NCI-H82 treated with DMSO at 0.1 percent for 48 hours (cell line): ENCODE measurements around the gene TFDP1.

Source experiments
- DNase-seq: peaks from one replicate; lab custom pipeline; 2025; ENCODE audit not compliant: unreplicated experiment; lab: John Stamatoyannopoulos, UW

Gene TFDP1

DNA sequence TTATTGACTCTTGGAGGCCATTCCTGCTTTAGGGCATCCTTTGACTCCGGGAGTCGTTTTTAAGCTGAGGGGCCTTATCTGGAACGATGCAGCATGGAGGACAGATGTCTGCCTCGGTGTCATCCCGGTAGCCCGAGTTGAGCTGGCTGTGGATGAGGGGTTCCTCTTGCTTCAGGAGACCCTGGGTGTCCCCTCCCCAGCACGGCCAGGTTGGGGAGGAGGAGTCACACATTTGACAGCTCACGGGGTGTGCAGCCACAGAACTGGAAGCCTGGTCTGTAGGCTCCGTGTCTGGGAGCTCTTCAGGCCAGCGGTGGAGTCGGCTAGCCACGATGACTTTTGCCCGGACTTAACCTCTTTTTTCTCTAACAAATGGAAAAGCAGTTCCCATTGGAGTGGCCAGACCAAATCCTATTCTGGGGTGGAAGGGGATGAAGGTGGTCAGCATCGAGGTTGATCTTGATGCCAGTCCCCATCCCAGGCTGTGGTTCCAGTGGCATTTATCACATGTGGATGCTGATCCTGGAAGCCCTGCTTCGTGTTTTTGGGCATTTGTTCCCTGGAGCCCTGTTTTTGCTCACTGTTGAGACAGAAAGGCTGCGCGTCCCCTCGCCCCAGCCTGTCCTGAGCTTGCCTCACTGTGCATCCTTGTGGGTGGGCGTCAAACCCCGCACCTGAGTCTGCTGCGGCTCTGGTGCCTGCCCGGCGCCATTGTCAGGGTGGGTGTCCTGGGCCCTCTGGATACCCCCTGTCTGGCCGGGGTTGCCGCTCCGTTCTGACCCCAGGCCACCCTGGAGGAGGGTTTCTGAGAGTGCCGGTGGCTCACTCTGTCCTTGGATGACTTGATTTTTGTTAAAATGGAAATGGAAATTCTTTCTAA lies 12.0 kb downstream of the TFDP1 start:
- DNase-seq = no peak

DNA sequence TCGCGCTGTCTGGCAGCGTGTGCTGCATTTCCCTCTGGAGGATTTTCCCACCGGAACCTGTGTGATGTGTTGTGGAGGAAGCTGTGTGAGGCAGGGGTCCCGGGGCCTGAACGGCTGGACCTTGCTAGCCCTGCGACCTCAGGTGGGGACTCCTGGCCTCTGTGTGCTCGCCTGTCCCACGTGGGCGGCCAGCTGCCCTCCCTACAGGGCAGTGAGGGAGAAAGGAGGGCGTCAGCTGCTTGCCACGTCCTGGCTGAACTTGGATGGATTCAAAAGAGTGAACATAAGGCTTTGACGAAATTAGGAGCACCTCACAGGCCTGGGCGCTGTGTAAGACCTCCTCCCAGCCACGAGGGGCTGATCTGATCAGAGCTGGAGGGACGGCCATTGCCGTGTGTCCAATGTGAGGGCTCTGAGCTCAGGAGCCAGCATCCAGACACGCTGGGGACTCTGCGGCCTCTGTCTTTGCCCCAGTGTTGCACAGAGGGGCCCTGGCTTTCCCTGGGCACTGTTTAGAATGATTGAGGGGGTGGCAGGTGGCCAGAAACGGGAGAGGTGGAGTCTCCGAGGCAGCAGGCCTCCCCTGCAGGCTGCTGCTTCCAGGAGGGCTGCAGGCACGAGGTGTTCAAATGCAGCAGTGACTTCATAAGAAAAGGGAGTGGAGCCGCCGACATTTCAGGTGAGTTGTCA lies 13.0 kb downstream of the TFDP1 start:
- DNase-seq = no peak

DNA sequence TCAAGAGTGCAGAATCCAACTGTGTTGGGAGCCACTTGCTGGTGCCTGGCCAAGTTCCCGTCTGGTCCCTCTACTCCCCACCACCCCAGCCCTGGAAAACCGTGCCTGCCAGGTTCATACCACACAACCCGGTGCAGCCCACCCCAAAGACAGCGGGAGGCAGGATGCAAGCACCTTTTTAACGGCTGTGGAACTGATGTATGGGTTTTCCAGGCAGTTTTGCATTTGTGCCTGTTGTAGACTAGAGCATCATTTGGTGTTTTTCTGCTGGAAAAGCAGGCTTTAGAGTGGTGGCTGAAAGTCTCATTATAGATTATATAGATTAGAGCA lies 13.5 kb downstream of the TFDP1 start:
- no peak for DNase-seq

DNA sequence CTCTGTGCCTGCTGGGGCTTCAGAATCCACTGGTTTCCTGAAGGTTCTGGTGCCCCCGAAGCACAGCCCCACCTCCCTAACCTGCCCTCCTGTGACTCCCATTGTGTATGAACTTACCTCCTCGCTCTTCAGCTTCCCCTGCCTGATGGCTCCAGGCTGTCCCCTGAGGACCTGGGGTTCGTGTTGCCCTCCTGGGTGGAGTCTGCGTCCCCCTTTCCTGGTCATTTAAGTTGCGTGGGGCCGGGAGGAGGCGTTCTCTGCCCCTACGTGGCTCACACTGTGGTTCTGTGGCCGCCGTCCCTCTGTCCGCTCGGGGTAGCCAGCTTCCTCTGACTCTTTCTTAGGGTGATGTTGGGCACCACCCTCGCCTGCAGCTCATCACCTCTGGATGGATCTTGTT lies 13.9 kb downstream of the TFDP1 start:
- DNase-seq = no peak

DNA sequence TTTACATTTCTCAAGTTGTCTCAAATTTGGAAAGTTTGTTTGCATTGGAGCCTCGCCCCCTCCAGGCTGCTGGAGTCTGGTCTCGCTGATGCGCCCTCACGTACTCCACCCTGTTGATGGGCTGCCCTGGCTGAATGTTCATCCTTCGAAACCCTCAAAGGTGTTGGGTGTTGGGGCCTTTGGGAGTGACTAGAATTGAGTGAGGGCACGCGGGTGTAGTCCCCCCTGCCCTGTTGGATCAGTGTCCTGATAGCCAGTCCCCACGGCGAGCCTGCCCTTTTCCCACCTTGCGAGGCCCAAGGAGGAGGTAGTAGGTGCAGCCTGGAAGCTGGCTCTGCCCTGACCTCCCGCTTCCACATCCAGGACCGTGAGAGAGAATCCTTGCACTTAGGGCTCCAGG lies 14.8 kb downstream of the TFDP1 start:
- DNase-seq = no peak

DNA sequence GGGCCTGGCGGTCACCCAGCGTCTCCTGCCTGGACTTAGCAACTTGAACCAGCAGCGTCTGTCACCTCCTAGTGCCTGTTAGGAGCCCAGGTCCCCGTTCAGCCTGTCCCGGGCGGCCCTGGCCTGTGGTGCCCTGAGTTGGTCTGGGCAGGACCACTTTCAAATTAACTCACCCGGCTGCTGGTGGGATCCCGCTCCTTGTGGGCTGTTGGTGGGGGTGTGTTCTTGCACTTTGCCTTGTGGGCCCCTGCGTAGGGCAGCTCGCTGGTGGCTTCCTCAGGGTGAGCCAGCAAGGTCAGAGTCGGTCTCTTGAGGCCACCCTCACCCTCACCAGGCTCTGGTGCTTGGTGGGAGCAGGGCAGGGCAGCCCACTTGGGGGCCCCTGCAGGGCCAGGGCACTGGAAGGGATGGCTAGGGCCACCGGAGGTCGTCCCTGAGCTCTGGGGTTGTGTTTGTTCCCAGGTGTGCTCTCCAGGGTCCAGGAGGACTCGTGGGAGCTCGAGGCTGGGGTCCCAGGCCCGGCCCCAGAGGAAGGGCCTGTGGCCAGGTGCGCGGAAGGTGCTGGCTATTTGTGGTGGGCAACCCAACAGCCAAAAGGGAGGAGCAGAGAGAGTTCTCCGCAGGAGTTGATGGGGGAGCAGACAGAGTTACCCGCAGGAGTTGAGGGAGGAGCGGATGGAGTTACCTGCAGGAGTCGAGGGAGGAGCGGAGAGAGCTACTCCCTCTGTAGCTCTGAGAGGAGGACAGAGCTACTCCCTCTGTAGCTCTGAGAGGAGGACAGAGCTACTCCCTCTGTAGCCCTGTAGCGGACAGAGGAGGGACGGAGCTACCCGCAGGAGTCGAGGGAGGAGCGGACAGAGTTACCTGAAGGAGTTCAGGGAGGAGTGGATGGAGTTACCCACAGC lies 16.9 kb downstream of the TFDP1 start:
- no peak for DNase-seq

DNA sequence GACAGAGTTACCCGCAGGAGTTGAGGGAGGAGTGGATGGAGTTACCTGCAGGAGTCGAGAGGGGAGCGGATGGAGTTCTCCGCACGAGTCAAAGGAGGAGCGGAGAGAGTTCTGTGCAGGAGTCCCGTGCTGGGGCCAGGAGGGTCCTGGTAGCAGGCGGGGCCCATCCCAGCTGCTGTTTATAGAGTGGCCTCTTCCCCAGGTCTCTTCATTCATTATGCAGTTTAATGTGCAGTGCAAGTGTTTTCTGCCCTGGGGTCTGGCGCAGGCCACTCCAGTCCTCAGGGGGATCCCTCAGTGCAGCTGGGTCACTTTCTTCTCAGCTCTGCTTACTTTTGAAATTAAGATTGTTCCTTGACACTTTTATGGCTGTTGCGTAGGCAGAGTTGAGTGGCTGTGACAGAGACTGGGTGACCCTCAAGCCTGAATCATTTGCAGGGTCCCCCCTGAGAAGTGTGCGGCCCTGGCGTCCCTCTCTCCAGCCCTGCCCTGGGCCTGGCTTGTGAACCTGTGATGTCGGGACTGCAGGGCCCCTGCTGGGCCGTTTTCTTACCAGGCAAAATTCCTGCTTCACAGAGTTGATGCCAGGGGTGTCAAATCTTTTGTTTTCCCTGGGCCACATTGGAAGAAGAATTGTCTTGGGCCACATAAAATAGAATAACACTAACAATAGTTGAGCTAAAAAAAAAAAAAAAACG lies 17.9 kb downstream of the TFDP1 start:
- no peak for DNase-seq

DNA sequence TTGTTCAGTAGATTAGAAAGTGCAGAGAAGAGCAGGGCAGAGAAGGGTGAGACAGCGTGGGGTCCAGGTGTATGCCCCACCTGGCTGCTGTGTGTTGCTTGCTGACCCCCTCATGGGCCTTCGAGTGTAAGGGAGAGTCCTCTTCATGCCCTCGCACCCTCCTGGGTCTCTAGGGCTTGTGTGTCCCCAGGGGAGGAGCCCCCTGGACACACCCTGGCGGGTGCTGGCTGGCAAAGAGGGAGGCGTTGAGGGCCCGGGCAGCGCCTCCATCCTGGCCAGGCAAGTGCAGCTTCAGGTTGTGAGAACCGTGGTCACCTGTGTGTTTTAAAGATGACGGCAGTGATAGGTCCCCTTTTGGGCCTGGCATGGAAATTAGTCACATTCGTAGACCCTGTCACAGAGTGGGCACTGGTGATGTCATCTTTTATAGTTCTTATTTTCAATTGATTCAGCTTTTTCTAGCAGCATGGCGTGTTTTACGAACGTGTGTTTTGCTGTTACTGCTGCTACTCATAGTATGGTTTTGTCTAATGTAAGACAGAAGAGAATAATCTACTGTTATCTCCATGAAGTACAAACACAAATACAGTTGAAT lies 18.7 kb downstream of the TFDP1 start:
- DNase-seq = no peak

DNA sequence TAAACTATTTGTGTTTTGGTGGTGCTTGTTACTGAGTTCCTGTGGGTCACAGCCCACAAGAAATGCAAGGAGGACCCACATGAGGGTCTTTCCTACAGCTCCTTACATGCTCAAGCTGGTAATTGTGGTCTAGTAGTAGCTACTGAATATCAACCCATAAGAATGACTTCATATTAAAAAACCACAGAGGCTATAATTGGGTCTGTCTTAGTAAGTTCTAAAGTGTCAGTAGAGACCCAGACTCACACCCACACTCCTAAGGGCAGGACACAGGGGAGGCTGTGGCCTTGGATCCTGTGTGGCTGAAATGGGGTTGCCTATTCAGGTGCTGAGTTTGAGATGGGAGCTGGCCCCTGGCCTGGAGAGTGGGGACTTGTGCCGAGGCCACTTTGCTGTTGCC lies 19.6 kb downstream of the TFDP1 start:
- DNase-seq = no peak

DNA sequence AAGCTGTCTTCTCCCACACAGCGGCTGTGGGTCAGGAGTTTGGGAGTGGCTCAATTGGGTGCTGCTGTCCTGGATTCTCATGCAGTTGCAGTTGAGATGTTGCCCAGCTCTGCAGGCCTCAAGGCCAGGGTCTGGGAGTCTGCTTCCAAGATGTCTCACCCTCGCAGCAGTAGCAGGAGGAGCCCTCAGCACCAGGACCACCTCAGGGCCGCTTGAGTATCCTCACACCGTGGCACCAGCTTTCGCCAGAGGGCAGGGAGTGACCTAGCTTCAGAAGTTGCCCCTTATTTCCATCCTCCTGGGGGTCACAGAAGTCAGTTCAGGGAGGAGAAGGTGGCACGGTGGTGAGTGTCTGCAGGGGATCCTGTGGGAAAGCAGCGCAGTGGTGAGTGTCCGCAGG lies 20.9 kb downstream of the TFDP1 start:
- no peak for DNase-seq

DNA sequence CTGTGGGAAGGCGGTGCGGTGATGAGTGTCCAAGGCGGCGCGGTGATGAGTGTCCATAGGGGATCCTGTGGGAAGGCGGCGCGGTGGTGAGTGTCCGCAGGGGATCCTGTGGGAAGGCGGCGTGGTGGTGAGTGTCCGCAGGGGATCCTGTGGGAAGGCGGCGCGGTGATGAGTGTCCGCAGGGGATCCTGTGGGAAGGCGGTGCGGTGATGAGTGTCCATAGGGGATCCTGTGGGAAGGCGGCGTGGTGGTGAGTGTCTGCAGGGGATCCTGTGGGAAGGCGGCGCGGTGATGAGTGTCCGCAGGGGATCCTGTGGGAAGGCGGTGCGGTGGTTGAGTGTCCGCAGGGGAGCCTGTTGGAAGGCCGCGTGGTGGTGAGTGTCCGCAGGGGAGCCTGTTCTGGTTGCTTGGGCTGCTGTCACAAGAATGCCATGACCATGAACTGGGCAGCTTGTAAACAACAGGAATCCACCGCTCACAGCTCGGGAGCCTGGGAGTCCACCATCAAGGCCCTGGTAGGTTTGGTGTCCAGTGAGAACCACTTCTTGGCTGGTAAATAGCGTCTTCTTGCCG lies 21.4 kb downstream of the TFDP1 start:
- no peak for DNase-seq

DNA sequence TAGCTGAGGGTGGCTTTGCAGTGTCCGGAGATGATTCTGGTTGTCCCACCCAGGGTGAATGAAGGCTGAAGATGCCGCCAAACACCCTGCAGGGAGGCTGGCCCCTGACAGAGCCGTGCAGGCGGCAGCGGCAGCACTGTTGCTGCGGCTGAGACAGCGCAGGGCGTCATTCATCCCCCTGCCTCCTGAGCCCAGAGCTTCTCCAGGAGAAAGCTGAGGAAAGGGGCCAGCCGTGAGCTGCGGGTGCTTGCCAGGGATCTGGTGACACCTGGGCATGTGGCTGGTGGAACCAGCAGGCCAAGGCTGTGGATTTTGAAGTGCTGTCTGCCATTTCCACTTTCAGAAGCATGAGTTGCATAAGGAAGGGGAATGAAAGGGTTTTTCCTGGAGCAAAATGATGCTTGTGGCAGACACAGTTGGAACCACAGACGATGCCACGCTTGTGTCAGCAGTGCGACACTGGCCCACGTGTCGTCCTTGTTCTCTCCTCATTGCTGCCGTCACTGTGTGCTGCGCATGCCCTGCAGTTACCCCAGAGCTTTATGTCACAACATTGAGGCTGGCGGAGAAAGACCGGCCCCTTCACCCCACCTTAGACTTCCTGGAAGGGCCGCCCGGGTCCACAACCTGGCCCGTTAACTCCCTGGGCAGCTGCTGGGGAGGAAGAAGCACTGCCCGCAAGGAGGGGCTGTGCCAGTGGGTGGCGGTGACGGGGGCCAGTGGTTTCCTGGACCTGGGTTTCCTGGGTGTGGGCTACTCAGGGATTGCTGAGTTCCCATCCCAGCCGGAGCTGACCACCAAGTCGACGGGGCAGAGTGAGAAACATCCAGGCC lies 22.7 kb downstream of the TFDP1 start:
- no peak for DNase-seq

DNA sequence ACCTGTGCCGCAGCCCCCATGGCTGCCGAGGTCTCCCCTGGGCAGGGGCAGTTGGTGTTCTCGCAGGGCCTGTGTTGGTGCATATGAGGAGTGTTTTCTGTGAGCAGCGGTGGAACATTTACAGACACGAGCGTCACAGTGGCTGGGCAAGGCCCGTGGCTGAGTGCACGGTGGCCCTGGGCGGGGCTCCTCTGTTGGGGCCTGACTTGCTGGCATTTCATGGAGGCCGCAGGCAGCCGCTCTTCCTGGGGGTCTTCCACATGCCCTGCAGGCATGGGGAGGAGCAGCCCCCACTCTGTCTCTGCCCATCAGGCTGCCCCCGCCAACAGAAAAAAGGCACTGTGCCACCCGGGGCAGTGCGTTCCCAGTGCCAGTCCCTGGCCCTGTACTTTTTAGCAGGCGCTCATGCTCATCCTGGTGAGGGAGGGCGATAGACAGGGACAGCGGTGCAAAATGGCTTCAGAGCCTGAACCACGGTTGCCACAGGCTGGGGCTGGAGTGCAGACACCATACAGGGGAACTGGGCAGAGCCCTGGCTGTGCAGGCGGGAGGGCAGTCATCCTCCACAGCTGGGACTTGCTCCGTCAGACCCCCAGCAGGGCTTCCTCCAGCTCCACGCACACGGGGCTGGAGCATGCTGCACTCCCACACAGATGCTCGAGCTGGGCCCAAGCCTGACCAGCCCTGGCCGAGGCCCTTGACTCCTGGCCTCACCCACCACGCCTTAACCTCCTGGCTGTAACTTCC lies 23.5 kb downstream of the TFDP1 start:
- DNase-seq = no peak

DNA sequence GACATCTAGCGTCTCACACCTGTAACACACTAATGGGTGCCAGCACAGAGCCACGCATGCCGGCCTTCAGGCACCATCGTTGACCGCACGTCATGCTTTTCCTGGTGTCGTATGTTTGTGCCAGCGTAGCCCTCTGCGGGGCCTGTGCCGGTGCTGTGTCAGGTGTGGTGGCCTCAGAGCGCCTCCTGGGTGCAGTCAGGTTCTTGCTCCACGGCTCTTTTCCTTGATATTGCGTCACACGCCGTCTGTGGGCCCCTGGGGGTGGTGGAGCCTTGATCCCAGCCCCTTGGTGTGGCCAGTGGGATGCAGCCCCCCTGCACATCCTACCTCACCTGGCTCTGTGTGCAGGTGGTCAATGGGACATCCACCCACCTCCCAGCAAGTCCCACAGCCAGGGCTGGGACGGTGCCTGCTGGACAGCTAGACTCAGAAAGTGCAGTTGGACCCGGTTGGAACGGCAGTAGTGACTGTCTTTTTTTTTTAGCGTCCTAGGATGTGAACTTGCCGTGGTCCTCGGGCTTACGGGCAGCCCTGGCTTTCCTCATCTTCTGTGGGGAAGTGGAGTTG lies 24.5 kb downstream of the TFDP1 start:
- DNase-seq = no peak

DNA sequence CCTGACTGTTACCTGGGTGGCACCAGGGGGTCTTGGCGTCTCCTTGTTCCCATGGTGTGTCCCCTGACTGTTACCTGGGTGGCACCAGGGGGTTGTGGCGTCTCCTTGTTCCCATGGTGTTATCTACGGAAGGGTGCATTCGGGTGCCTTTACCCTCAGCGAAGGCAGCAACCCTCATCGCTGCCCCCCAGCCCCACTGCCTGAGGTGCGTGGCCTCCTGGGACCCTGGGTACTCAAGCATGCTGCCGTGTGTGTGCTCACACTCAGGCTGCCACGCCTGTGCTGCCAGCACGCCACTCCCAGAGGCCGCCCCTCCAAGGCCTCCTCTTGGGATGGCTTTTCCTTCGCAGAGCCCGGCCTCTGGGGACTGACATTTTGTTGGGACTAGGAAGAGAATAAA lies 25.1 kb downstream of the TFDP1 start:
- DNase-seq = no peak

DNA sequence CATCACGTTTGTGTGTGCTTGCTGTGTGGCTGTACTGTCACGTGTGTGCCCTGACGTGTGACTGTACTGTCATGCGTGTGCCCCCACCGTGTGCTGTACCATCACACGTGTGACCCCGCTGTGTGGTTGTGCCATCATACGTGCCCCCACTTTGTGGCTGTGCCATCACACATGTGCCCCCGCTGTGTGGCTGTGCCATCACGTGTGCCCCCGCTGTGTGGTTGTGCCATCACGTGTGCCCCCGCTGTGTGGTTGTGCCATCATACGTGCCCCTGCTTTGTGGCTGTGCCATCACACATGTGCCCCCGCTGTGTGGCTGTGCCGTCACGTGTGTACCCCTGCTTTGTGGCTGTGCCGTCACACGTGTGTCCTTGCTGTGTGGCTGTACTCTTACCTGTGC lies 25.7 kb downstream of the TFDP1 start:
- no peak for DNase-seq

DNA sequence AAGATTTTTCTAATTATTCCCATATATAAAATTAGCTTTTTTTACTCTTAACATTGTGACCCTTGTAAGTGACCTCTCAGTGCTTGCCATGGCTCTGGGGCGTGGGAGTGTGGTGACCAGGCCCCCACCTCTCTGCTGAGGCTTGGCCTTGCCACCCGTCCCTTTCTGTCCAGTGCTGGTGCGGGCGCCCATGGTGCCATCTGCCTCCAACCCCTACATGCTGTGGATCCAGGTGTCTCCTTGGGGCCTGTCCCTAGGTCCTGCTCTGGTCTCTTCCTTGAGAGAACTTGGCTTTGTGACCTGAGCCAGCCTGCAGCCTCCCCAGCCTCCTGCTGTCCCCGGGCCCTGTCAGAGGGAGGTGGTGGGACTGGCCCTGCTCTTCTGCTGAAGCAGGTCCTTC lies 27.4 kb downstream of the TFDP1 start:
- no peak for DNase-seq

DNA sequence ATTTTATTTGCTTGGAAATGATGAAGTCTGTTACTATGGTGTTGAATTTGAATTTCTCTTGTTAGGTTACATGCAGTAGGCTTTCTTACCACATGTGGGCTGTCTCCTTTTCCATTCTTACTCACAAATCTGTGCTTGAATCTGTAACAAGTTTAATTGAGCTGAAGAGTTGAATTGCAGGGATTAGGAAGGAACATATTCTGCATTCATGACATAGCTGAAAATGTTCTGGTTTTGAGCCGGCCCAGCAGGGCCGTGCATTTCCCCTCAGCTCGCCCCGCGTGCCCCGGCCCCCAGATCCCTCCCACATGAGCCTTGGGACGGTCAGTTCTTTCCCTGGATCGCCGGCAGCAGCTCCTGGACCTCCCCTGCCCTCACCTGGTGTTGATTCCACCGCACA lies 28.1 kb downstream of the TFDP1 start:
- DNase-seq = no peak
